Rectal smooth muscle tissue (tissue), 1 donor: ENCODE results near the gene SCYGR4.
"Not testable (repeated sequence)": the region's sequence is repeated elsewhere in the genome, so short reads cannot be mapped to it uniquely, and the experiment has no call there.

Experiments
- H3K27ac ChIP-seq: one replicate; pipeline ENCODE4 v1.7.0; 2013; ENCODE audit warnings: low read depth, low read length, inconsistent platforms
- H3K27me3 ChIP-seq: one replicate; pipeline ENCODE4 v1.7.0; 2013; ENCODE audit warnings: low read length; ENCODE audit not compliant: control insufficient read depth, insufficient read depth
- H3K36me3 ChIP-seq: one replicate; pipeline ENCODE4 v1.7.0; 2013; ENCODE audit warnings: low read length; ENCODE audit not compliant: control insufficient read depth, insufficient read depth
- H3K4me1 ChIP-seq: one replicate; pipeline ENCODE4 v1.7.0; 2013; ENCODE audit warnings: low read length; ENCODE audit not compliant: control insufficient read depth, insufficient read depth
- H3K4me3 ChIP-seq: one replicate; pipeline ENCODE4 v1.7.0; 2013; ENCODE audit warnings: low read length
- H3K9ac ChIP-seq: one replicate; pipeline ENCODE4 v1.7.0; 2013; ENCODE audit warnings: low read length

Gene SCYGR4

DNA sequence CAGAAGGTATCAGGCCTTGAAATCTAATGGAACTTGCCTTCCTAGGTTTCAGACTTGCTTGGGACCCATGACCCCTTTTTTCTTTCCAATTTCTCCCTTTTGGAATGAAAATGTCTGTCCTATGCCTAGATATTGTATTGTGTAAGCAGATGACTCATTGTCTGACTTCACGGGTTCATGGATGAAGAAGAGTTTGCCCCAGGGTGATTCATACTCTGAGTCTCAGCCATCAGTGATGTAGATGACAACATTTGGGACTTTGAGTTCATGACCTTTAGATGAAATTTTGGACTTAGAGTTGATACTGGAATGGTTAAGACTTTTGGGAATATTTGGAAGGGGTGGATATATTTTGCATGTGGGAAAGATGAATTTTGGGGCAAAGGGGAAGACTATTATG, 38.2 kb downstream of the SCYGR4 start:
- Histone ChIP-seq H3K27me3 (no peaks in the 10 kb centered on the region), H3K4me3 (no peak overlapping the region), H3K36me3 (no peaks in the 10 kb centered on the region), H3K4me1 (no peaks in the 10 kb centered on the region), H3K27ac (no peak overlapping the region), H3K9ac (no peak overlapping the region)

DNA sequence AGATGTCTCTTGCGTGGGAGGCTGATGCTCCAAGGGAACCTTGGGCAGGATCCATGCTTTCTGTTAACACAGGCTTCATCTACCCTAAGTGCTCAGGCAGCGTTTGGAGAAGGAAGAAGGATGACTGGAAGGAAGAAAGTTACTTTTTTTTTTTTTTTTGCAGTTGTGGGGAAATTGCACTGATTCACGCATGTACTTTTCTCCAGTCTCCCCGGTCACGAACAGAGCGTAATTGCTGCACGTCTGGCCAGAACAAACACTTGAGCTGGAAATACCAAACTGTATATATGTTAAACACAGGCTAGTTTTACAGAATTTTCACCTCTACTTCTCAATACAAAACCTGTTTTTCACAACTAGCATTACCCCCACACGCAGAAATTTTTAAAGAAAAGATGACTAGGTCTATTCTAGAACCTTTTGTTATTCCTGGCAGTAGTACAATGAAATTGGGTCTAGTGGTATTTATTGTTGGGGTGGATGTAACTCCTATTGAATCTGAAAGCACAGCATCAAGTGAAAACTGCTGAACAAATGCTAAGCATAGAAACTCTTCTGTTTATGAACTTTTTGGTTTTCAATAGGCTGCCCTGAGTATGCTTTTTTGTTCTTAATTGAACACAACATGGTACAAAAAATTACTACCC, 40.0 kb downstream of the SCYGR4 start:
- H3K9ac ChIP-seq, result no peak overlapping the region
- no peaks in the 10 kb centered on the region for H3K27me3 ChIP-seq
- H3K4me1 ChIP-seq, result no peaks in the 10 kb centered on the region
- no peak overlapping the region for H3K4me3 ChIP-seq
- no peaks in the 10 kb centered on the region for H3K36me3 ChIP-seq
- H3K27ac ChIP-seq, result no peak overlapping the region

DNA sequence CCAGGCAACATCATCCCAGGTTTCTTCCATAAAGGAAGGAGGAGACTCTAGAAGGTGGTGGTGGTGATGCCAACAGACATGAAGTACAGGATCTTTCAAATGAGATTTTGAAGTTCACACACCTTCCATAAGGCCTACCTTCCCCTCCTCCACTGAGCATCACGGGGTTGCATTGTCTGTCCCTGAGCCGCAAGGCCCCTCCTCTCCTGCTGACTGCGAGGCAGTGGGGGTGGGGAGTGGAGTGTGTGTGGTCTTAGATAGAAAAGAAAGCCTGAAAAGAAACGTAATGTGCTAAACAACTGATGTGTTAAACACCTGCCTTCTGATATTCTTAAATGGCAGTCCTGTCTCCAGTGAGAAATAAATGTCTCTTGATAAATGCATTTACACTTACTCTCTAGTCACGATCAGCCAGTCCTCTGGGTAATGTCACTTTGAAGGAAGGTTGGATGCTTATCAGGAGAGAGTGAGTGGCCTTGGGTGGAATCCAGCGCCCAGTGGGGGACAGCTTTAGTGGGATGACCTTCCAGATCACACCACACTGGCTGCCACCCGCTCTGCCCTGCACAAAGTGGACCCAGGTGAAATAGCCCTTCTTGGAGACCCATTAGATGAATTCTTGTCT, 43.8 kb downstream of the SCYGR4 start:
- no peaks in the 10 kb centered on the region for H3K36me3 ChIP-seq
- H3K9ac ChIP-seq, result no peak overlapping the region
- H3K4me1 ChIP-seq, result no peaks in the 10 kb centered on the region
- no peak overlapping the region for H3K27ac ChIP-seq
- H3K4me3 ChIP-seq, result no peak overlapping the region
- H3K27me3 ChIP-seq, result no peaks in the 10 kb centered on the region

DNA sequence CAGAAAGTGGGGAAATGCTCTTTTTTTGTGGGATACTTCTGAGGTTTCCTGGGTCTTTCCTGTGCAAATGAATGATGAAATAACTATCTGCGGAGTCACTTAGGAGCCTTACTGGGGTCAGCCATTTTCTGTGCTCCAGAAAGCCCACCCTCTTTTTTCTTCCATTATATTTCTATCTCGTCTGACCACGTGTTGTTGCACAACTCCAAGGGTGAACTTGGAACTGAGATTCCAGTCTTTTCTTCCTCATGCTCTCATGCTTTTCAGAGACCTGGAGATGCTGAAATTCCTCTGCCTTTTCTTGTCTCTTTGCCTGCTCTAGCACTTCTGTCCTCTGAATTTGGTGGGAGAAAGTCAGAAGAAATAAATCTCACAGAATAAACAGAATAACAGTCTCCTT, 44.5 kb downstream of the SCYGR4 start:
- no peak overlapping the region for H3K4me3 ChIP-seq
- H3K9ac ChIP-seq, result no peak overlapping the region
- H3K36me3 ChIP-seq, result no peaks in the 10 kb centered on the region
- H3K27me3 ChIP-seq, result no peaks in the 10 kb centered on the region
- H3K4me1 ChIP-seq, result no peaks in the 10 kb centered on the region
- no peak overlapping the region for H3K27ac ChIP-seq

DNA sequence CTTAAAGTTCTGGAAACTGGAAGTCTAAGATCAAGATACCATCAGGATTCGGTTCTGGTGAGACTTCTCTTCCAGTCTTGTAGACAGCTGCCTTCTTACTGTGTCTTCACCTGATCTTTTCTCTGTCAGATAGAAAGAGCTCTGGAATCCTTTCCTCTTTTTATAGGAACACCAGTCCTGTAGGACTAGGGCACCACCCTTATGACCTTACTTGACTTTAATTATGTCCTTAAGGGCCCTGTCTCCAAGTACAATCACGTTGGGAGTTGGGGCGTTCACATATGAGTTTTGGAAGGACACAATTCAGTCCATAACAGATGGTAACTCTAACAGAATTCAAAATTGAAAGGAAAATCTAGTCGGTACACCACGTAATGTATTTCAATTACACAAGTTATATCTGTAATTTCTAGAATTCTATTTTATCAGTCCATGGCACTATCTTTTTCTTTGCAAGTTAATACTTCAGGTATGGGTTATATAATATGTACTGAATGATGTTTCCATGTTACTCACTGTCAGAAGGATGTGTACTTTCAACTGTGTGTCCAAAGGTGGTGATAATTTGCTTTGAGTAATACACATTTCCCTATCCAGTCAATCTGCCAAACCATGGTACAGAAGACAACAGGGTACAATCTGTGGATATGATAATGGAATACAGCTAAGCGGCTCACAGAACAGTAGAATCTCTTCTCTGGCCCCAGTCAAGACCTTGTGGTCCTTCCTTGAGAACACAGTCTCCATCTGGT, 48.1 kb downstream of the SCYGR4 start:
- Histone ChIP-seq H3K36me3 (no peaks in the 10 kb centered on the region), H3K4me1 (no peaks in the 10 kb centered on the region), H3K4me3 (no peak overlapping the region), H3K27me3 (no peaks in the 10 kb centered on the region), H3K27ac (no peak overlapping the region), H3K9ac (no peak overlapping the region)

DNA sequence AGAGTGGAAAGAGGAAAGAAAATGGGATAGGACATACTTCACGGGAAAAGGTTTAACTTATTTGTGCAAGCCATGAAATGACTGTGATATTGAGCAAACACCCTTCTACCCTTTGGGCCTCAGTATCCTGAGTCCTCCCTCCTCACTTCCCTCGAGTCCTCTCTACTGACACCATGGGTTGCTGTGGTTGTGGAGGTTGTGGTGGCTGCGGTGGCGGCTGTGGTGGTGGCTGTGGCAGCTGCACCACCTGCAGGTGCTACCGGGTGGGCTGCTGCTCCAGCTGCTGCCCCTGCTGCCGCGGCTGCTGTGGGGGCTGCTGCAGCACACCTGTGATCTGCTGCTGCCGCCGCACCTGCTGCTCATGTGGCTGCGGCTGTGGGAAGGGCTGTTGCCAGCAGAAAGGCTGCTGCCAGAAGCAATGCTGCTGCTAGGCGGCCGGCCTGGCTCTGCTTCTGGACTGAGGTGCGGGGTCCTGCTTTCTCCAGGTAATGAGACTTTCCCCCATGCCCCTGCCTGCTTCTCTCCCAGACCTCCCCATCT, 49.4 kb downstream of the SCYGR4 start, which contains the start of gene SCYGR5:
TSS of gene SCYGR5 (plus strand) at position 174 of the 540 bp plus-strand sequence. CDS start at position 174, 0 bp downstream.
- not testable (repeated sequence) for H3K9ac ChIP-seq, H3K27me3 ChIP-seq, H3K27ac ChIP-seq, H3K4me3 ChIP-seq, H3K36me3 ChIP-seq, H3K4me1 ChIP-seq
